Renal pelvis (tissue), 4 donors: ENCODE results near the gene NT5DC2. TPM values are rescaled to one million over a fixed set of nuclear protein-coding genes. Genes with fewer than 3 reads are reported as not detected.

Experiments
- DNase-seq: peaks from one replicate; pipeline ENCODE4 v3.0.0-alpha.2; 2013
- polyA plus RNA-seq, 3 donors: library from polyadenylated mRNA; unstranded; fragments of 120-200 nt; gene quantifications; one replicate each; pipeline ENCODE4 v1.2.1, GENCODE V29; 2013; ENCODE audit not compliant: insufficient read length in 3 of 3

Gene NT5DC2
- polyA plus RNA-seq, 3 donors: 138 to 202 (median 154) TPM

DNA sequence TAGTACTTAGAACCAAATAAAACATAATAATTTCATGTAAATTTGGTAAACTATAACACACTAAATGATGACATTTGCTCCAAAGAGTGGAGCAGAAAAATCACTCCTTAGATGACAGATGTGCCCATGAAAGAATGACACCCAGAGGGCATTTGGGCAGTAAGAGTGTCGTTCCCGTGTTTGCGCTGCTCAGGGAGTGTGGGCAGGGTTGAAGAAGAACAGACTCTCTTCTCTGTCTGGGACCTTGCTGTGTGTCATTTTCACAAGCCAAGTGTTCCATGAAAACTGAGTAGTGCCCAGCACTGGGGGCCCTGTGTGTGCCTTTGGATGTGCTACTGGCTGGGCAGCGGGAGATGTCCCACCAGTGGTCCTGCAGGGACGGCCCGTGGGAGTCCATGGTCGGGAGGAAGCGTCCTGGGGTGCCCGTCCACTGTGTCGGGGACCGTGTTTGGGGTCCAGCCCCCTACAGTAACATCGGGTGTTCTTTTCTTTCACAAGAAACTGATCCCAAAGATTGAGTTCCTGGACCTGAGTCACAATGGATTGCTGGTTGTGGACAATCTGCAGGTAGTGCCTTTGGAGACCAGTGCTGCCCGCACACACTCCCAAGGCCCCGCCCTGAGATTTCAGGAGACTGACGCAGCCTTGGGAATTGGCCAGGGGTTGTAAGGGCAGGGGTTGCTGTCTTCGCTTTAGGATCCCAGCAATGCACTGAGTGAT lies 56.4 kb downstream of the NT5DC2 start:
- DNase-seq: no peak

Other genes with a start within 250 kb of the NT5DC2 start
- 10 to 100 TPM; 44.4 to 49.3 (median 45.8) TPM for gene GLYCTK, start 246.0 kb downstream of the NT5DC2 start, polyA plus RNA-seq
- gene DNAH1, start 217.5 kb downstream of the NT5DC2 start, polyA plus RNA-seq: 10 to 100 TPM in 2 of 3 donors, 1 to 10 TPM in 1; 8.2 to 15.9 (median 13.6) TPM
- 10 to 100 TPM; 81.6 to 89.2 (median 82.3) TPM for gene BAP1, start 123.8 kb downstream of the NT5DC2 start, polyA plus RNA-seq
- gene PHF7, start 123.2 kb downstream of the NT5DC2 start, polyA plus RNA-seq: 10 to 100 TPM in 2 of 3 donors, 1 to 10 TPM in 1; 7.6 to 13.0 (median 10.8) TPM
- 10 to 100 TPM; 30.0 to 34.1 (median 32.7) TPM for gene SEMA3G, start 88.8 kb downstream of the NT5DC2 start, polyA plus RNA-seq
- gene TNNC1, start 79.8 kb downstream of the NT5DC2 start, polyA plus RNA-seq: 1 to 10 TPM; 6.8 to 7.2 (median 7.0) TPM
- gene NISCH, start 78.3 kb downstream of the NT5DC2 start, polyA plus RNA-seq: 100 to 1,000 TPM; 112 to 148 (median 133) TPM
- gene STAB1, start 38.5 kb downstream of the NT5DC2 start, polyA plus RNA-seq: 10 to 100 TPM; 40.7 to 46.6 (median 45.0) TPM
- gene UQCC5, start 2.7 kb upstream of the NT5DC2 start, polyA plus RNA-seq: 10 to 100 TPM; 20.5 to 23.9 (median 23.6) TPM
- gene PBRM1, start 152.1 kb upstream of the NT5DC2 start, polyA plus RNA-seq: 10 to 100 TPM; 56.4 to 60.4 (median 59.4) TPM
- gene GNL3, start 152.2 kb upstream of the NT5DC2 start, polyA plus RNA-seq: 100 to 1,000 TPM in 2 of 3 donors, 10 to 100 TPM in 1; 92.6 to 111 (median 106) TPM
- gene GLT8D1, start 171.9 kb upstream of the NT5DC2 start, polyA plus RNA-seq: 100 to 1,000 TPM; 122 TPM
- 100 to 1,000 TPM; 144 to 155 (median 155) TPM for gene SPCS1, start 172.2 kb upstream of the NT5DC2 start, polyA plus RNA-seq
- gene NEK4, start 237.1 kb upstream of the NT5DC2 start, polyA plus RNA-seq: 10 to 100 TPM; 24.2 to 35.7 (median 29.2) TPM
- under 1 TPM in 1 of 3 donors, not detected in 2; 0.12 TPM for gene ITIH1, start 243.7 kb upstream of the NT5DC2 start, polyA plus RNA-seq